Effector CD8-positive, alpha-beta T cell (primary cell): ENCODE data around the gene SDHC.
"Not testable (repeated sequence)": the region's sequence is repeated elsewhere in the genome, so short reads cannot be mapped to it uniquely, and the experiment has no call there.

Experiments
- DNase-seq: peaks from one replicate; lab custom pipeline; 2025; lab: John Stamatoyannopoulos, UW

The SDHC gene

GRCh38 chr1:161388639-161389038, 74.5 kb downstream of the SDHC start:
- DNase-seq = no peak

- not testable (repeated sequence) for DNase-seq
Observed at GRCh38 chr1:161389158-161389557, 75.0 kb downstream of the SDHC start.

GRCh38 chr1:161389691-161390558, 75.7 kb downstream of the SDHC start:
- DNase-seq = peak; percentile 96

GRCh38 chr1:161390559-161390858, 76.3 kb downstream of the SDHC start:
- no peak for DNase-seq

GRCh38 chr1:161391136-161391535, 77.0 kb downstream of the SDHC start:
- not testable (repeated sequence) for DNase-seq

- no peak for DNase-seq
Observed at GRCh38 chr1:161391611-161392010, 77.4 kb downstream of the SDHC start.

GRCh38 chr1:161393151-161393550, 79.0 kb downstream of the SDHC start:
- DNase-seq = no peak

- not testable (repeated sequence) for DNase-seq
Observed at GRCh38 chr1:161397038-161397437, 82.9 kb downstream of the SDHC start.

GRCh38 chr1:161398900-161399256, 84.7 kb downstream of the SDHC start:
- DNase-seq = no peak

- peak; percentile 93 for DNase-seq
Observed at GRCh38 chr1:161399257-161399998, 85.2 kb downstream of the SDHC start.

- DNase-seq = no peak
Observed at GRCh38 chr1:161402446-161402845, 88.3 kb downstream of the SDHC start.

- no peak for DNase-seq
Observed at GRCh38 chr1:161404051-161404597, 89.9 kb downstream of the SDHC start.

GRCh38 chr1:161406551-161406950, 92.4 kb downstream of the SDHC start:
- DNase-seq = not testable (repeated sequence)

- DNase-seq = no peak
Observed at GRCh38 chr1:161407451-161407985, 93.3 kb downstream of the SDHC start.

- no peak for DNase-seq
Observed at GRCh38 chr1:161408429-161409052, 94.4 kb downstream of the SDHC start.

GRCh38 chr1:161409848-161410635, 95.9 kb downstream of the SDHC start:
- not testable (repeated sequence) for DNase-seq

- DNase-seq = not testable (repeated sequence)
Observed at GRCh38 chr1:161410636-161410970, 96.4 kb downstream of the SDHC start.
